OCI-LY1 (cell line): ENCODE data around the gene RET.

ENCODE experiments used
- H2AFZ ChIP-seq: fragments of 200-600 bp; sonication (generic), shearing (Covaris generic); 2 replicates; pipeline ENCODE4 v1.6.0; 2014; ENCODE audit warnings: antibody characterized with exemption, mild to moderate bottlenecking, low read length
- H3F3A ChIP-seq: fragments of 200-600 bp; sonication (generic), shearing (Covaris generic); 2 replicates; pipeline ENCODE4 v1.6.0; 2014; ENCODE audit warnings: mild to moderate bottlenecking, antibody characterized with exemption, low read length, moderate library complexity; ENCODE audit not compliant: insufficient read depth
- H3K27ac ChIP-seq: fragments of 200-600 bp; sonication (generic); 2 replicates; pipeline ENCODE4 v1.5.1; 2014; ENCODE audit warnings: low read length, mixed run types, mild to moderate bottlenecking, low read depth; ENCODE audit not compliant: poor library complexity, severe bottlenecking
- H3K27me3 ChIP-seq: fragments of 200-600 bp; sonication (generic); 2 replicates; pipeline ENCODE4 v1.6.0; 2014; ENCODE audit warnings: antibody characterized with exemption, mild to moderate bottlenecking, low read length, moderate library complexity; ENCODE audit not compliant: insufficient read depth
- H3K36me3 ChIP-seq: fragments of 200-600 bp; sonication (generic); 2 replicates; pipeline ENCODE4 v1.6.1; 2014; ENCODE audit warnings: mild to moderate bottlenecking, antibody characterized with exemption, low read length, moderate library complexity, mixed read lengths; ENCODE audit not compliant: insufficient read depth
- H3K4me1 ChIP-seq: fragments of 200-600 bp; sonication (generic); 2 replicates; pipeline ENCODE4 v1.5.1; 2014; ENCODE audit warnings: mild to moderate bottlenecking, low read length, moderate library complexity; ENCODE audit not compliant: insufficient read depth, severe bottlenecking
- H3K4me2 ChIP-seq: fragments of 200-600 bp; sonication (generic), shearing (Covaris generic); 2 replicates; pipeline ENCODE4 v1.6.1; 2014; ENCODE audit warnings: low read length
- H3K4me3 ChIP-seq: fragments of 200-600 bp; sonication (generic); 2 replicates; pipeline ENCODE4 v1.5.1; 2014; ENCODE audit warnings: low read length, low read depth, mild to moderate bottlenecking, mixed read lengths; ENCODE audit not compliant: poor library complexity, severe bottlenecking
- H3K79me2 ChIP-seq: fragments of 200-600 bp; shearing (Covaris generic); 2 replicates; pipeline ENCODE4 v1.6.1; 2016; ENCODE audit warnings: mixed run types, low read length, mixed read lengths; ENCODE audit not compliant: insufficient read depth
- H3K9ac ChIP-seq: fragments of 200-600 bp; sonication (generic), shearing (Covaris generic); 2 replicates; pipeline ENCODE4 v1.6.1; 2014; ENCODE audit warnings: mild to moderate bottlenecking, low read length, mixed read lengths
- H3K9me2 ChIP-seq: fragments of 200-600 bp; sonication (generic), shearing (Covaris generic); 2 replicates; pipeline ENCODE4 v1.6.1; 2014; ENCODE audit warnings: low read depth, mild to moderate bottlenecking, low read length, mixed read lengths
- H3K9me3 ChIP-seq: fragments of 200-600 bp; shearing (Covaris generic); 2 replicates; pipeline ENCODE4 v1.6.1; 2014; ENCODE audit warnings: low read length, mixed read lengths
- H4K20me1 ChIP-seq: fragments of 200-600 bp; sonication (generic), shearing (Covaris generic); 2 replicates; pipeline ENCODE4 v1.6.0; 2016; ENCODE audit warnings: mild to moderate bottlenecking, low read length; ENCODE audit not compliant: insufficient read depth
- EZH2 ChIP-seq: fragments of 200-600 bp; sonication (generic), shearing (Covaris generic); IDR thresholded peaks from 2 replicates; pipeline ENCODE4 v1.8.0; 2017; ENCODE audit warnings: borderline replicate concordance, mixed run types, mild to moderate bottlenecking, antibody characterized with exemption, low read length, moderate library complexity, mixed read lengths
- TF ChIP-seq, protein P1 (sequence below): fragments of 200-600 bp; sonication (generic), shearing (Covaris generic); IDR thresholded peaks from 2 replicates; pipeline ENCODE4 v1.5.1; 2017; ENCODE audit warnings: mild to moderate bottlenecking, antibody characterized with exemption, low read length, moderate library complexity, mixed read lengths

The RET gene

DNA sequence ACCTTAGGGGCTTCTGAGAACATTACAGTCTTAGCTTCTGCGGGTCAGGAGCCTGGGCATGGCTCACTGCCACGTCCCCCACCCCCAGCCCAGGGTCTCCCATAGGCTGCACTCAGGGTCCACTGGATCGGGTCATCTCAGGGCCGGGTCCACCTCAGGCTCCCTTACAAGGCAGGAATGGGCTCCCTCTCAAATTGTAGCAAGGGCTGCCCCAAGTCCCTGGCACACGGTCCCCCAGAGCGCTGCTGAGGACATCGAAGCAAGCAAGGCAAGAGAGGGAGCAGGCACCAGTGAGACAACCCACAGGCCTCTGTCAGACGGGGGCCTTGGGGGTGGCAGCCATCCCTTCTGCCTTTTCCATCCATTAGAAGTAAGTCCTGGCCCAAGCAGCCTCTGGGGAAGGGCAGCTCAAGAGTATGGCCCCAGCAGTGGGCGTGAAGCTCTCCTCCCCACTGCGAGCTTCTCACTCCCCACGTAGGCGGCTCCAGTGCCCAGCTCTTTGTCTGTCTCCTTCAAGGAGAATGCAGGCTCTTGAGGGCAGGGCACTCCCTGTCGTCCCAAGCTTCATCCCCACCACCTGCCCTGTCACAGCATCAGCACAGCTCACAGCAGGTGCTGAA lies 18.0 kb upstream of the RET start:
- Histone ChIP-seq H3K27ac (no peak overlapping the region), H3F3A (no peaks in the 10 kb centered on the region), H3K4me1 (no peaks in the 10 kb centered on the region), H3K27me3 (no peaks in the 10 kb centered on the region), H3K79me2 (no peaks in the 10 kb centered on the region), H4K20me1 (no peaks in the 10 kb centered on the region), H2AFZ (no peak overlapping the region), H3K4me3 (no peak overlapping the region), H3K9me3 (no peaks in the 10 kb centered on the region), H3K9me2 (no peaks in the 10 kb centered on the region), H3K36me3 (no peaks in the 10 kb centered on the region), H3K9ac (no peak overlapping the region), H3K4me2 (no peak overlapping the region)
- TF ChIP-seq, protein P1, sequence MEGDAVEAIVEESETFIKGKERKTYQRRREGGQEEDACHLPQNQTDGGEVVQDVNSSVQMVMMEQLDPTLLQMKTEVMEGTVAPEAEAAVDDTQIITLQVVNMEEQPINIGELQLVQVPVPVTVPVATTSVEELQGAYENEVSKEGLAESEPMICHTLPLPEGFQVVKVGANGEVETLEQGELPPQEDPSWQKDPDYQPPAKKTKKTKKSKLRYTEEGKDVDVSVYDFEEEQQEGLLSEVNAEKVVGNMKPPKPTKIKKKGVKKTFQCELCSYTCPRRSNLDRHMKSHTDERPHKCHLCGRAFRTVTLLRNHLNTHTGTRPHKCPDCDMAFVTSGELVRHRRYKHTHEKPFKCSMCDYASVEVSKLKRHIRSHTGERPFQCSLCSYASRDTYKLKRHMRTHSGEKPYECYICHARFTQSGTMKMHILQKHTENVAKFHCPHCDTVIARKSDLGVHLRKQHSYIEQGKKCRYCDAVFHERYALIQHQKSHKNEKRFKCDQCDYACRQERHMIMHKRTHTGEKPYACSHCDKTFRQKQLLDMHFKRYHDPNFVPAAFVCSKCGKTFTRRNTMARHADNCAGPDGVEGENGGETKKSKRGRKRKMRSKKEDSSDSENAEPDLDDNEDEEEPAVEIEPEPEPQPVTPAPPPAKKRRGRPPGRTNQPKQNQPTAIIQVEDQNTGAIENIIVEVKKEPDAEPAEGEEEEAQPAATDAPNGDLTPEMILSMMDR, result no peak
- TF ChIP-seq EZH2, result no peak

GRCh38 chr10:43059336-43059720 lies 17.5 kb upstream of the RET start:
- Histone ChIP-seq H3K4me3 (no peak overlapping the region), H3K27me3 (no peaks in the 10 kb centered on the region), H3F3A (no peaks in the 10 kb centered on the region), H3K9ac (no peak overlapping the region), H3K9me3 (no peaks in the 10 kb centered on the region), H3K36me3 (no peaks in the 10 kb centered on the region), H3K27ac (no peak overlapping the region), H4K20me1 (no peaks in the 10 kb centered on the region), H3K4me1 (no peaks in the 10 kb centered on the region), H3K79me2 (no peaks in the 10 kb centered on the region), H2AFZ (no peak overlapping the region), H3K4me2 (no peak overlapping the region), H3K9me2 (no peaks in the 10 kb centered on the region)
- TF ChIP-seq, protein P1, result no peak
- TF ChIP-seq EZH2, result no peak

DNA sequence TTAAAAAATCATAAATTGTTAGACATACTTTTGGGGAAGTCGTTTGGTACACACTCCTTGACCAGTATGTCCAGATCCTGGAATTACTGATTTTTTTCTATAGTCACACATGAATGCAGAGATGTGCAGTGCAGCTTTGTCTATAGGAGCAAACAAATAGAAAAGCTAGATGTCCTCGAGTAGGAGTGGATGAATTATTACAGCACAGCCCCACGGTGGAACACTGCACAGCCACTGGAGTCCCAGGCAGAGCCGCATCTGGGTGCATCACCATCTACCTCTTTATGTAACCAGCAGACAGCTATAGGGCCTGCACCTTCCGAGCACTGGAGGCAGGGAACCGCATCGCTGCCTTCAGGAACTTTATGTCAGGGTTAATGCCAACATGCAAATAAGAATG lies 17.0 kb upstream of the RET start:
- no peaks in the 10 kb centered on the region for H3F3A ChIP-seq
- no peaks in the 10 kb centered on the region for H3K79me2 ChIP-seq
- no peaks in the 10 kb centered on the region for H3K36me3 ChIP-seq
- H3K9me3 ChIP-seq, result no peaks in the 10 kb centered on the region
- H4K20me1 ChIP-seq, result no peaks in the 10 kb centered on the region
- H3K9ac ChIP-seq, result no peak overlapping the region
- no peak overlapping the region for H3K4me3 ChIP-seq
- H3K9me2 ChIP-seq, result no peaks in the 10 kb centered on the region
- H3K27me3 ChIP-seq, result no peaks in the 10 kb centered on the region
- TF ChIP-seq, protein P1, result no peak
- TF ChIP-seq EZH2, result no peak
- H2AFZ ChIP-seq, result no peak overlapping the region
- no peaks in the 10 kb centered on the region for H3K4me1 ChIP-seq
- H3K4me2 ChIP-seq, result no peak overlapping the region
- no peak overlapping the region for H3K27ac ChIP-seq
